ENCODE results near the gene CRLF3. TPM values are rescaled to one million over a fixed set of nuclear protein-coding genes. Genes with fewer than 3 reads are reported as not detected.

Gene CRLF3
- total RNA-seq, 3 donors from 2014 or later: 13.7 to 17.9 (median 13.8) TPM

DNA sequence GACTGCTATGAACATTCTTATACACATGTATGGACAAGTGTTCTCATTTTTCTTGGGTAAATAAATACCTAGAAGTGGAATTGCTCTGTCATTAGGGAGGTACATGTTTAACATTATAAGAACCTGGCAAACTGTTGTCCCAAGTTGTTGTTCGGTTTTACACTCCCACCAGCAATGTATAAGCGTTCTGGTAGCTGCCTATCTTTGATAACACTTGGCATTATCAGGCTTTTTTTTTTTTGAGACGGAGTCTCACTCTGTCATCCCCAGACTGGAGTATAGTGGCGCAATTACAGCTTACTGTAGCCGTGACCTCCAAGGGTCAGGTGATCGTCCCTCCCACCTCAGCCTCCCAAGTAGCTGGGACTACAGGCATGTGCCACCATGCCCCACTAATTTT lies 23.5 kb upstream of the CRLF3 start:
- ATAC-seq: no peak
- TF ChIP-seq, protein P1, sequence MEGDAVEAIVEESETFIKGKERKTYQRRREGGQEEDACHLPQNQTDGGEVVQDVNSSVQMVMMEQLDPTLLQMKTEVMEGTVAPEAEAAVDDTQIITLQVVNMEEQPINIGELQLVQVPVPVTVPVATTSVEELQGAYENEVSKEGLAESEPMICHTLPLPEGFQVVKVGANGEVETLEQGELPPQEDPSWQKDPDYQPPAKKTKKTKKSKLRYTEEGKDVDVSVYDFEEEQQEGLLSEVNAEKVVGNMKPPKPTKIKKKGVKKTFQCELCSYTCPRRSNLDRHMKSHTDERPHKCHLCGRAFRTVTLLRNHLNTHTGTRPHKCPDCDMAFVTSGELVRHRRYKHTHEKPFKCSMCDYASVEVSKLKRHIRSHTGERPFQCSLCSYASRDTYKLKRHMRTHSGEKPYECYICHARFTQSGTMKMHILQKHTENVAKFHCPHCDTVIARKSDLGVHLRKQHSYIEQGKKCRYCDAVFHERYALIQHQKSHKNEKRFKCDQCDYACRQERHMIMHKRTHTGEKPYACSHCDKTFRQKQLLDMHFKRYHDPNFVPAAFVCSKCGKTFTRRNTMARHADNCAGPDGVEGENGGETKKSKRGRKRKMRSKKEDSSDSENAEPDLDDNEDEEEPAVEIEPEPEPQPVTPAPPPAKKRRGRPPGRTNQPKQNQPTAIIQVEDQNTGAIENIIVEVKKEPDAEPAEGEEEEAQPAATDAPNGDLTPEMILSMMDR (IDR thresholded peaks at IDR 0.05): no peak
- Histone ChIP-seq H3K4me1 (ENCODE audit: low read depth) (no peaks in the 10 kb centered on the region), H3K9me3 (no peaks in the 10 kb centered on the region), H3K4me3 (no peak overlapping the region), H3K36me3 (ENCODE audit: low read depth) (no peaks in the 10 kb centered on the region)
- intact Hi-C loops (cut with DNase I, micrococcal nuclease): no loop called here
- no peak for DNase-seq

DNA sequence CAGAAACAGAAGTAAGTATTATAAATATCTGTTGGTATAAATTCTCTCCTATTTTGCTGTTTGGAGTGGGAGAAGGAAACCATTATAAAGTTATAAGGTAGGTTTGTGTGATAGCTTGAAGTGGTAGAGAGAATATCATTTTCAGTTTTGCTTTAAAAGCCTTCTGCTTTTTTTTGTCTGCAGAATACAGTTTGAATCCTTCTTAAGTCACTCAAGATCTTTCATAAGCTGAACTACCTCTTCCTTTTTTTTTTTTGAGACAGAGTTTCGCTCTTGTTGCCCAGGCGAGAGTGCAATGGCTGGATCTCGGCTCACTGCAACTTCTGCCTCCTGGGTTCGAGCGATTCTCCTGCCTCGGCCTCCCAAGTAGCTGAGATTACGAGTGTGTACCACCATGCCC lies 16.3 kb upstream of the CRLF3 start:
- intact Hi-C loops (cut with DNase I, micrococcal nuclease): no loop called here
- DNase-seq: no peak
- Histone ChIP-seq H3K36me3 (ENCODE audit: low read depth) (no peaks in the 10 kb centered on the region), H3K9me3 (no peaks in the 10 kb centered on the region), H3K4me3 (no peak overlapping the region), H3K4me1 (ENCODE audit: low read depth) (no peaks in the 10 kb centered on the region)
- ATAC-seq: no peak
- TF ChIP-seq, protein P1 (IDR thresholded peaks at IDR 0.05): no peak

DNA sequence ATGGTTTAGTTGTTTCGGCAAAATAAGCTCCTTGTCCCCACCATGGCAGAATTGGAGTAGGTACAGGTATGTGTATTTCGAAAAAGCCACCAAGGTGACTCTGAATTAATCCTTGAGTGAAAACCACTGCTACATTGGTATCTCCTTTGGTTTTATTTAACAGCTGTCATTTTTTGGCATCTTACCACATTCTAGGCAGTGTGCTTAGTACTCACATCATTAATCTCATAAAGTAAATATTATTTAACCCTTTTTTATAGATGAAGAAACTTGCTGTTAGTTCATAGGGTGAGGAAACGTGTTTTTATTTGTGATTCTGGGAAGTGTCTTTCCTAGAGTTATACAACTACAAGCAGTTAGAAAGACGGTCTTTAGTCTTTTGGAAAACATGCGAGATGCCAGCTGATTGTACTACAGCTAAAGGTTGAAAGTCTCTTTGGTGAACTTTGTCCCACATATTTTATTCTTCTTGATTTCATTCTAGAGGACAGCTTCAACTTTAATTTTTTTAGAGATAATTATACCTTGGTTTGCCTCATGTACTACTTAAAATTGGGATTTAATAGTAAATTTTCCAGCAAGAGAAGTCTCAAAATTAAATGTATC lies 13.8 kb upstream of the CRLF3 start:
- Histone ChIP-seq H3K4me1 (ENCODE audit: low read depth) (no peaks in the 10 kb centered on the region), H3K9me3 (no peaks in the 10 kb centered on the region), H3K36me3 (ENCODE audit: low read depth) (no peaks in the 10 kb centered on the region), H3K4me3 (no peak overlapping the region)
- DNase-seq (no peak), ATAC-seq (no peak)
- intact Hi-C loops (cut with DNase I, micrococcal nuclease): no loop called here
- TF ChIP-seq, protein P1 (IDR thresholded peaks at IDR 0.05): no peak

DNA sequence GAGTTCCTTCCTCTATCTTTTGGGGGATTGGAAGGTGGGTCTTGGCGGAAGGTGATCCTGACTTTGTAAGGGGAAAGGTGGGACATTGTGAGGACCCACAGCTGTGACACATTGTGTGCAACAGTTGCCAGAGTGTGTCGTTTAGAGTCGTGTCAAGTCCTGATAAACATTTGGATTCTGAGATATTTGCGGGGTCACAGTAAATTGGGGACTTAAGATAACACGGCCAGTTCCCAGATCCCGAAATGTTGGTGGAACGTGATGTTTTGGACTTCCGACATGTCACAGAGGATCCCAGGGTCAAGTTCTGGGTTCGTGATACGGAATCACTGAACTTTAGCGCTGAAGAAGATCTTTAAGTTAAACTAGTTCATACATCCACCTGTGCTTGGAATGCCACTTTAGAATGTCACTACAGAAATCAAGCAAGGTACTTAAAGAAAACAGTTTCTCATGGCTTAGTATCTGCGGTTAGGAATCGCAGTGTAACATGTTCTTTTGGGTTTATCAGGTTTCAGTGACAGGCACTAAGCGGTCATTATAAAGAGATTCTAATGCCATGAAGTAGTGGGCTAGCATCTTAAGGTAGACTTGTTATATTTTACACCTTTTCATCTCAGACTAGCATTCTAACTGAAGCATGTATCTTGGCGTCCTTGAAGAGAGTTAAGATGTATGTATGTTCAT lies 8.1 kb upstream of the CRLF3 start:
- no peaks in the 10 kb centered on the region for H3K9me3 ChIP-seq
- TF ChIP-seq, protein P1 (IDR thresholded peaks at IDR 0.05): no peak
- intact Hi-C loops (cut with DNase I, micrococcal nuclease): no loop called here

DNA sequence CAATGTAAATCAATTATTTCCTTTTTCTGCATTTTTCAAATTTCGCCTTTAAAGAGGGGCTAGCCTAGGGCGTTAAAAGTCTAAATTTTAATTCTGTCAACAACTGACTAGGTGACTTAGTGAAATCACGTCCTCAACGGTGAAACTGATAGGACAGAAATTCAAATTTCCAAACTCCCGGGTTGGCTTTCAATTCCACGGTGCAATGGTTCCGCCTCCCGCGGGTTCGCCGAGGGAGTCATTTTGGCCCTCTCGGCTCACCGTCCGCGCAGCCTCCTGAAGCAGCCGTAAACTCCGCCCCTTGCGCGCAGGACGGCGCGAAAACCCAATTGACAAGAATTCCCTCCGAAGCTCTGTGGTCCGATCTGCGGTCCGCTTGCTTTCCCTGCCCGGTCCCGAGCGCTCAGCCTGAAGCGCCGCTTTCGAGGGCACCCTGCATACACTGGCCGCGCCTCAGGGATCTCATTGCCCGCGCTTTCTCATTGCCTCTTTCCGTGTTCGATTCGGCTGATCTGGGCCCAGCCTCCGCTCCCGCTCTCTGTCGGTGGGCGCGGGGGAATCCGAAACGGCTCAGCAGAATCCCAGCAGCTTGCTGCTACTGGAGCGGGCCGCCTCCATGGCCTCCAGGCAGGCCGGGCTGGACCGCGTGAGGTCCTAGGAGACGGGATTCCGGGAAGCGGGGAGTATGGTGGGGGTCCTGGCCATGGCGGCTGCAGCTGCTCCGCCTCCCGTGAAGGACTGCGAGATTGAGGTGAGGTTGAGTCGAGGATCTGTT lies 7.4 kb upstream of the CRLF3 start, which contains the start of gene ATAD5:
ATAD5 (plus strand) TSS at position 304 of the 775 bp plus-strand sequence; CDS start at position 686, 382 bp downstream.
- TF ChIP-seq, protein P1 (IDR thresholded peaks at IDR 0.05): no peak
- no peaks in the 10 kb centered on the region for H3K36me3 ChIP-seq (ENCODE audit: low read depth)
- H3K4me1 ChIP-seq (ENCODE audit: low read depth): peaks cover 9% of the 10 kb centered on the region
- ATAC-seq (peak; percentile 100), DNase-seq (peak; percentile 93 to 96 (median 94))
- intact Hi-C loops (cut with DNase I, micrococcal nuclease): no loop called here
- H3K9me3 ChIP-seq: no peaks in the 10 kb centered on the region
- H3K4me3 ChIP-seq: peak within 1 kb of the TSS; percentile 44

More for the DNA sequence above, 8.1 kb upstream of the CRLF3 start:
- H3K4me3 ChIP-seq: no peak overlapping the region
- H3K36me3 ChIP-seq (ENCODE audit: low read depth): no peaks in the 10 kb centered on the region
- peaks cover 9% of the 10 kb centered on the region for H3K4me1 ChIP-seq (ENCODE audit: low read depth)
- DNase-seq (no peak), ATAC-seq (no peak)
